Testis (tissue), 3 donors: ENCODE results near the gene EMC9. TPM values are rescaled to one million over a fixed set of nuclear protein-coding genes. Genes with fewer than 3 reads are reported as not detected.

Source experiments
- DNase-seq: peaks from one replicate; pipeline ENCODE4 v3.0.0-alpha.2; 2019
- H3K27ac ChIP-seq, 2 donors: fragments of 200-600 bp; sonication (generic); one replicate each; pipeline ENCODE4 v1.5.1; 2019
- H3K27me3 ChIP-seq: fragments of 200-600 bp; sonication (generic); one replicate; pipeline ENCODE4 v1.5.1; 2019
- H3K36me3 ChIP-seq: fragments of 200-600 bp; sonication (generic); one replicate; pipeline ENCODE4 v1.5.1; 2017; ENCODE audit warnings: low read depth; ENCODE audit errors: missing control alignments
- H3K4me1 ChIP-seq: fragments of 200-600 bp; sonication (generic); one replicate; pipeline ENCODE4 v1.5.1; 2019
- H3K4me3 ChIP-seq, 2 donors: fragments of 200-600 bp; sonication (generic); one replicate each; pipeline ENCODE4 v1.5.1; 2017 to 2019
- H3K9me3 ChIP-seq: fragments of 200-600 bp; sonication (generic); one replicate; pipeline ENCODE4 v1.5.1; 2017
- POLR2A ChIP-seq: fragments of 450-650 bp; IDR thresholded peaks from one replicate; pipeline ENCODE4 v1.6.1; 2017; ENCODE audit warnings: antibody characterized with exemption, mild to moderate bottlenecking, moderate library complexity
- WGBS, 2 donors: methylation state at CpG; one replicate each; pipeline ENCODE4 v1.1.5; 2018; 5-methylcytosine and 5-hydroxymethylcytosine counted together
- intact Hi-C: fragments of 100-400 bp; cut with DNase I; formaldehyde crosslinking; loops from one replicate; pipeline ENCODE4 v1.15.1; 2023; ENCODE audit warnings: low total_unique reads
- microRNA-seq, 2 donors: library from miRNA; unstranded; fragments of <30 nt; microRNA quantifications; one replicate each; pipeline ENCODE4, GENCODE V29; 2016; ENCODE audit warnings: borderline number of aligned reads in 2 of 2, borderline replicate concordance in 1 of 2
- polyA plus RNA-seq: library from polyadenylated mRNA; stranded (reverse); fragments of 350-450 nt; fragmentation: Illumina TruSeq; extraction: RNeasy Lipid Tissue Mini Kit (QIAGEN cat#74804); gene quantifications from one replicate; pipeline ENCODE4 v1.2.3, GENCODE V29; 2014; ENCODE audit warnings: low read depth, low replicate concordance; ENCODE audit not compliant: insufficient read depth
- small RNA-seq, 2 donors: library from RNA; depleted of rRNA; stranded (forward); fragments of <200 nt; gene quantifications; one replicate each; pipeline ENCODE3, GENCODE V24; 2016
- total RNA-seq, 2 donors: library from RNA; depleted of rRNA; stranded (reverse); fragments of >200 nt; gene quantifications; one replicate each; pipeline ENCODE4 v1.2.3, GENCODE V29; 2016
- TF ChIP-seq, protein P1 (sequence below), 3 experiments: fragments of 450-650 bp in 2 of 3; fragments of 200-600 bp in 1 of 3; sonication (generic) in 1 of 3; IDR thresholded peaks; one replicate each; pipeline ENCODE4 v1.5.1; 2016 to 2019; ENCODE audit warnings: antibody characterized with exemption in 3 of 3, mild to moderate bottlenecking in 2 of 3, moderate library complexity in 1 of 3

The EMC9 gene
- total and polyA plus RNA-seq, 3 donors from 2014 or later = 15.2 to 33.7 (median 23.9) TPM

DNA sequence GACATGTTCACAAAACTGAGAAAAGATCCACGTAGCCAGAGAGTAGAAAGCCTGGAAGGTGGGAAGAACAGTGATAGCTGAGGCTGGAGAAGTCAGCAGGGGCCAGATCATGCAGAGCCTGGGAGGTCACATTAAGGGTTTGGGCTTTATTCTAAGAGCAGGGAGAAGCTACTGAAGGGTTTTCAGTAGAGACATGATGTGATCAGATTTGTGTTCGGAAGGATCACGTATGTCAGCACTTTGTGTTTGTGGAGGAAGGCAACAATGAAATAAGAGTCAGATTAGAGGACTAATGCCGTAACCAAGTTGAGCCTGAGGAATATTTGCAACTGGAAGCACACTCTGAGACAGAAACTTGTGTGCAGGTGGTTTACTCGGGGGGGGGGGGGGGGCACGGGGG is 51.5 kb downstream of the EMC9 start:
- TF ChIP-seq, protein P1, sequence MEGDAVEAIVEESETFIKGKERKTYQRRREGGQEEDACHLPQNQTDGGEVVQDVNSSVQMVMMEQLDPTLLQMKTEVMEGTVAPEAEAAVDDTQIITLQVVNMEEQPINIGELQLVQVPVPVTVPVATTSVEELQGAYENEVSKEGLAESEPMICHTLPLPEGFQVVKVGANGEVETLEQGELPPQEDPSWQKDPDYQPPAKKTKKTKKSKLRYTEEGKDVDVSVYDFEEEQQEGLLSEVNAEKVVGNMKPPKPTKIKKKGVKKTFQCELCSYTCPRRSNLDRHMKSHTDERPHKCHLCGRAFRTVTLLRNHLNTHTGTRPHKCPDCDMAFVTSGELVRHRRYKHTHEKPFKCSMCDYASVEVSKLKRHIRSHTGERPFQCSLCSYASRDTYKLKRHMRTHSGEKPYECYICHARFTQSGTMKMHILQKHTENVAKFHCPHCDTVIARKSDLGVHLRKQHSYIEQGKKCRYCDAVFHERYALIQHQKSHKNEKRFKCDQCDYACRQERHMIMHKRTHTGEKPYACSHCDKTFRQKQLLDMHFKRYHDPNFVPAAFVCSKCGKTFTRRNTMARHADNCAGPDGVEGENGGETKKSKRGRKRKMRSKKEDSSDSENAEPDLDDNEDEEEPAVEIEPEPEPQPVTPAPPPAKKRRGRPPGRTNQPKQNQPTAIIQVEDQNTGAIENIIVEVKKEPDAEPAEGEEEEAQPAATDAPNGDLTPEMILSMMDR (IDR thresholded peaks at IDR 0.05) = no peak
- no peak for TF ChIP-seq POLR2A
- H3K36me3 ChIP-seq = no peaks in the 10 kb centered on the region
- 83 to 94% methylated on average over 6 of the region's 6 CpGs for WGBS, 2 donors
- no peak for DNase-seq
- no peak overlapping the region for H3K4me3 ChIP-seq
- intact Hi-C loops = no loop called here
- no peaks in the 10 kb centered on the region for H3K9me3 ChIP-seq
- peaks cover 9% of the 10 kb centered on the region for H3K4me1 ChIP-seq
- no peak overlapping the region for H3K27ac ChIP-seq
- H3K27me3 ChIP-seq = no peaks in the 10 kb centered on the region

Small RNA genes lying within 50 kb of the gene (microRNA-seq; reads per million reads assigned to microRNA genes)
- 0 reads per million in 2 donors for gene MIR7703

Small RNA genes lying within 50 kb of the gene (small RNA-seq; reads per million reads assigned to genes)
- gene AL136295.4 (0 to 0.09 reads per million in 2 donors), gene IPO4 (0 to 0.19 reads per million in 2 donors), gene IRF9 (0 reads per million in 2 donors), gene RNA5SP383 (0.37 to 0.47 reads per million in 2 donors)

Other genes with a start within 250 kb of the EMC9 start
Only the 30 nearest of the 31 such genes appear.
- 10 to 100 TPM; 33.6 to 41.8 TPM for gene DHRS4, start 187.8 kb downstream of the EMC9 start, total RNA-seq
- 26.0 TPM for gene DHRS4, start 187.8 kb downstream of the EMC9 start, polyA plus RNA-seq
- gene DHRS4L2, start 152.7 kb downstream of the EMC9 start, total RNA-seq = 10 to 100 TPM; 15.7 to 23.4 TPM
- gene DHRS4L2, start 152.7 kb downstream of the EMC9 start, polyA plus RNA-seq = 22.4 TPM
- 1 to 10 TPM; 7.7 to 8.6 TPM for gene CARMIL3, start 89.6 kb downstream of the EMC9 start, total RNA-seq
- gene CARMIL3, start 89.6 kb downstream of the EMC9 start, polyA plus RNA-seq = 6.8 TPM
- under 1 TPM; 0.12 to 0.71 TPM for gene CPNE6, start 70.0 kb downstream of the EMC9 start, total RNA-seq
- gene CPNE6, start 70.0 kb downstream of the EMC9 start, polyA plus RNA-seq = 5.7 TPM
- gene PCK2, start 47.3 kb downstream of the EMC9 start, total RNA-seq = 10 to 100 TPM; 20.7 to 30.6 TPM
- 43.6 TPM for gene PCK2, start 47.3 kb downstream of the EMC9 start, polyA plus RNA-seq
- gene DCAF11, start 26.8 kb downstream of the EMC9 start, total RNA-seq = 10 to 100 TPM; 67.6 to 68.0 TPM
- gene DCAF11, start 26.8 kb downstream of the EMC9 start, polyA plus RNA-seq = 77.4 TPM
- gene NRL, start 26.6 kb downstream of the EMC9 start, total RNA-seq = 1 to 10 TPM; 6.6 to 8.3 TPM
- gene NRL, start 26.6 kb downstream of the EMC9 start, polyA plus RNA-seq = 8.2 TPM
- gene FITM1, start 10.9 kb downstream of the EMC9 start, total RNA-seq = 1 to 10 TPM; 2.2 to 3.5 TPM
- 3.7 TPM for gene FITM1, start 10.9 kb downstream of the EMC9 start, polyA plus RNA-seq
- 10 to 100 TPM; 43.3 to 63.9 TPM for gene PSME1, start 5.4 kb downstream of the EMC9 start, total RNA-seq
- gene PSME1, start 5.4 kb downstream of the EMC9 start, polyA plus RNA-seq = 101 TPM
- gene PSME2, start 5.0 kb upstream of the EMC9 start, total RNA-seq = 10 to 100 TPM; 49.8 to 78.1 TPM
- 122 TPM for gene PSME2, start 5.0 kb upstream of the EMC9 start, polyA plus RNA-seq
- gene RNF31, start 5.9 kb upstream of the EMC9 start, total RNA-seq = 10 to 100 TPM; 94.5 to 96.8 TPM
- 71.0 TPM for gene RNF31, start 5.9 kb upstream of the EMC9 start, polyA plus RNA-seq
- gene IRF9, start 19.7 kb upstream of the EMC9 start, total RNA-seq = 10 to 100 TPM; 45.7 to 56.2 TPM
- gene IRF9, start 19.7 kb upstream of the EMC9 start, polyA plus RNA-seq = 74.8 TPM
- 10 to 100 TPM; 27.7 to 55.9 TPM for gene REC8, start 30.5 kb upstream of the EMC9 start, total RNA-seq
- gene REC8, start 30.5 kb upstream of the EMC9 start, polyA plus RNA-seq = 58.8 TPM
- gene IPO4, start 47.2 kb upstream of the EMC9 start, total RNA-seq = 100 to 1,000 TPM in 1 of 2 donors, 10 to 100 TPM in 1; 85.9 to 140 TPM
- 156 TPM for gene IPO4, start 47.2 kb upstream of the EMC9 start, polyA plus RNA-seq
- gene TM9SF1, start 53.9 kb upstream of the EMC9 start, total RNA-seq = 10 to 100 TPM; 45.0 to 50.0 TPM
- 53.2 TPM for gene TM9SF1, start 53.9 kb upstream of the EMC9 start, polyA plus RNA-seq
- gene TSSK4, start 64.1 kb upstream of the EMC9 start, total RNA-seq = 10 to 100 TPM; 19.4 to 27.4 TPM
- 78.2 TPM for gene TSSK4, start 64.1 kb upstream of the EMC9 start, polyA plus RNA-seq
- 100 to 1,000 TPM in 1 of 2 donors, 10 to 100 TPM in 1; 52.9 to 111 TPM for gene CHMP4A, start 71.9 kb upstream of the EMC9 start, total RNA-seq
- gene CHMP4A, start 71.9 kb upstream of the EMC9 start, polyA plus RNA-seq = 56.3 TPM
- 10 to 100 TPM; 17.3 to 19.5 TPM for gene MDP1, start 74.5 kb upstream of the EMC9 start, total RNA-seq
- gene MDP1, start 74.5 kb upstream of the EMC9 start, polyA plus RNA-seq = 20.1 TPM
- gene NEDD8, start 90.8 kb upstream of the EMC9 start, total RNA-seq = 100 to 1,000 TPM in 1 of 2 donors, 10 to 100 TPM in 1; 94.6 to 110 TPM
- 180 TPM for gene NEDD8, start 90.8 kb upstream of the EMC9 start, polyA plus RNA-seq
- 10 to 100 TPM; 30.0 to 42.2 TPM for gene GMPR2, start 91.3 kb upstream of the EMC9 start, total RNA-seq
- gene GMPR2, start 91.3 kb upstream of the EMC9 start, polyA plus RNA-seq = 49.9 TPM
- gene TINF2, start 101.0 kb upstream of the EMC9 start, total RNA-seq = 10 to 100 TPM; 27.5 to 32.1 TPM
- 45.6 TPM for gene TINF2, start 101.0 kb upstream of the EMC9 start, polyA plus RNA-seq
- gene TGM1, start 121.6 kb upstream of the EMC9 start, total RNA-seq = 10 to 100 TPM in 1 of 2 donors, 1 to 10 TPM in 1; 3.6 to 10.5 TPM
- gene TGM1, start 121.6 kb upstream of the EMC9 start, polyA plus RNA-seq = 5.4 TPM
- 10 to 100 TPM; 70.9 to 90.2 TPM for gene RABGGTA, start 130.0 kb upstream of the EMC9 start, total RNA-seq
- gene RABGGTA, start 130.0 kb upstream of the EMC9 start, polyA plus RNA-seq = 33.5 TPM
- 10 to 100 TPM; 22.5 to 24.6 TPM for gene DHRS1, start 158.2 kb upstream of the EMC9 start, total RNA-seq
- 19.2 TPM for gene DHRS1, start 158.2 kb upstream of the EMC9 start, polyA plus RNA-seq
- 10 to 100 TPM; 25.0 to 27.6 TPM for gene NOP9, start 158.3 kb upstream of the EMC9 start, total RNA-seq
- gene NOP9, start 158.3 kb upstream of the EMC9 start, polyA plus RNA-seq = 20.1 TPM
- 1 to 10 TPM; 3.8 to 6.6 TPM for gene CIDEB, start 166.4 kb upstream of the EMC9 start, total RNA-seq
- 7.0 TPM for gene CIDEB, start 166.4 kb upstream of the EMC9 start, polyA plus RNA-seq
- 10 to 100 TPM; 23.4 to 28.1 TPM for gene LTB4R2, start 168.5 kb upstream of the EMC9 start, total RNA-seq
- 4.2 TPM for gene LTB4R2, start 168.5 kb upstream of the EMC9 start, polyA plus RNA-seq
- 10 to 100 TPM; 10.3 to 10.9 TPM for gene LTB4R, start 169.9 kb upstream of the EMC9 start, total RNA-seq
- gene LTB4R, start 169.9 kb upstream of the EMC9 start, polyA plus RNA-seq = 5.5 TPM
- gene ADCY4, start 193.5 kb upstream of the EMC9 start, total RNA-seq = 10 to 100 TPM; 13.9 to 23.1 TPM
- 10.0 TPM for gene ADCY4, start 193.5 kb upstream of the EMC9 start, polyA plus RNA-seq
- 10 to 100 TPM in 1 of 2 donors, 1 to 10 TPM in 1; 3.2 to 11.3 TPM for gene RIPK3, start 198.4 kb upstream of the EMC9 start, total RNA-seq
- gene RIPK3, start 198.4 kb upstream of the EMC9 start, polyA plus RNA-seq = 2.8 TPM